OCI-M2 (cell line): Measurements from ENCODE around the gene LRRN4CL.

Source experiments
- DNase-seq: peaks from one replicate; lab custom pipeline; 2025; ENCODE audit not compliant: unreplicated experiment; lab: John Stamatoyannopoulos, UW

Gene LRRN4CL

DNA sequence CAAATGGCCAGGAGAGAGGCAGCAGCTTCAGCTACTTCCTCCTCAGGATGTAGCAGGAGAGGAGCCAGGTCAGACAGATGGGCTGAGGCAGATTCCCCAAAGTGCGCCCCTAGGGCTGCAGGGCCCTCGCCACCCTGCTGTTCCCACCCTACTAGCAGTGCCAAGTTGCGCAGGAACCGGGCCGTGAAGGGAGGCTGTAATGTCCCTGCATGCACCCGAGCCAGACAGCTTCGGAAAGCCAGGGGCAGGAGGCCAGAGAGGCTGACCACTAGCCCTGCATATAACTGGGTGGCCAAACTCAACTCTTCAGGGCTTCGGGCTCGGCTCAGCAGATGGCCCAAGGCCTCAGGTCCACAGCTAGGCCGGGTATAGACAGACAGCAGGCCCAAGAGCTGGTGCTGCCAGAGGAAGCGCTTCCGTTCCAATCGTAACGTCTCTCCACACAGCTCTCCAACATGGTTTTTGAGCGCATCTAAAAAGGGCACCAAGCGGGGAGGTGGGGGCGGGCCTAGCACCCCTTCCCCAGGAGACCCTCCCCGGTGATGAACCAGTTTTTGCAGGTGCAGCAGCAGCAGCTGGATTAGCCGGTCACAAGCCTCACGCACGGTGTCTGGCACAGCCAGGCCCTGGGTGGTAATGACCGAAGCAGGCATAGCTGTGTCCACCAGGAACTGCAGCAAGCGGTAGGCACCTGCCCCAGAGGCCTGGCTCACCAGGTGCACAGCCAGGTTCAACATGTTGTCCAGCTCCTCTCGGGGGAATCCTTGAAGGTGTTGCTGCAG is 41.0 kb downstream of the LRRN4CL start:
- no peak for DNase-seq

DNA sequence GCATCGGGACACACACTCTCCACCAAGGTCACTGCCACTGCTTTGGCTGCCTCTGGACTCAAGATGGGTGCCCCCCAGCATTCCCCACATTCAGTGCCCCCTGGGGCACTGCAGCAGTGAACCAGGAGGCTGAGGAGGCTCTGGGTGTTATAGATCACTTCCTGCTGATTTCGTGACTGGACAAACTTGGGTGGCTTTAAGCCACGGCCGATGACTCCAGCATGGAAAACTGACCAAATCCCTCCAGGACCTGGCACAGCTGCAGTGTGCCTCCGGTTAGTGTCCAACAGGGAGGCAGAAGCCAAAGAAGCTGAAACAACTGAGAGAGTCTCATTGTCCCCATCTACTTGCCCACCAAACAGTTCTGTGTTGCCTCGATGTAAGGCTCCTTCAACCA is 41.7 kb downstream of the LRRN4CL start:
- DNase-seq, result no peak

DNA sequence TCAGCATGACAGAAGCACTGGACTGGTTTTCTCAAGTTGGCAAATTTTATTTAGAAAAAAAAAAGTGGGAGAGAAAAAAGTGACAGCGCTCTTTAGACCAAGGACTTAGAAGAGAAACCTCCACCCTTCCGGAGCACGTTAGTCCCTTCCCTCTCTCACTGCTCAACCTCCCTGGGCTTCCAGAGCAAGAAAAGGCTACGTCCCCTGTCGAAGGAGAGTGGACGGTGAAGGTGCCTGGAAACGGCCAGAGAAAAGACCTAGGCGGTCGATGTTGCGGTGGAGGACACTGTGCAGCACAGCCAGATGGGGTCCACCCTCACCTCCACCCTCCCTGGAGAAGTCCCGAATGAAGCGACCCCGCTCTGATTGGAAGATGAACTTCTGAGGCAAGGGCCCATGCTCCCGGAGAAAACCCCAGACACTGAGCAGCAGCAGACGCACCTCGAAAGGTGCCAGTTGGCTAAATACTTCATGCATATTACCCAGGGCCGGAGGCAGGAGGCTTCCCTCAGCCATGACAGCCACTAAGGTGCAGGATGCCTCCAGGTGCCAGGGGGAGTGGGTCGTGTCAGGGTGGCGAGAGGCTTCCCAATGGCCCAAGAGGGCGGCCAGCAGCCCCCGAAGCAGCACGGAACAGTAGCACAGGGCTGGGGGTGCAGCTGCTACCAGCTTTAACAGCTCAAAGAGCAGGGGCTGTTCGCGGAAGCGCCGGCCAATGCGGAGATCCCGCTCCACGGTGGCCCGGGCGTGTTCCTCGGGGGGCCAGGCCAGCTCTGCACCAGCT is 42.3 kb downstream of the LRRN4CL start:
- DNase-seq, result no peak

DNA sequence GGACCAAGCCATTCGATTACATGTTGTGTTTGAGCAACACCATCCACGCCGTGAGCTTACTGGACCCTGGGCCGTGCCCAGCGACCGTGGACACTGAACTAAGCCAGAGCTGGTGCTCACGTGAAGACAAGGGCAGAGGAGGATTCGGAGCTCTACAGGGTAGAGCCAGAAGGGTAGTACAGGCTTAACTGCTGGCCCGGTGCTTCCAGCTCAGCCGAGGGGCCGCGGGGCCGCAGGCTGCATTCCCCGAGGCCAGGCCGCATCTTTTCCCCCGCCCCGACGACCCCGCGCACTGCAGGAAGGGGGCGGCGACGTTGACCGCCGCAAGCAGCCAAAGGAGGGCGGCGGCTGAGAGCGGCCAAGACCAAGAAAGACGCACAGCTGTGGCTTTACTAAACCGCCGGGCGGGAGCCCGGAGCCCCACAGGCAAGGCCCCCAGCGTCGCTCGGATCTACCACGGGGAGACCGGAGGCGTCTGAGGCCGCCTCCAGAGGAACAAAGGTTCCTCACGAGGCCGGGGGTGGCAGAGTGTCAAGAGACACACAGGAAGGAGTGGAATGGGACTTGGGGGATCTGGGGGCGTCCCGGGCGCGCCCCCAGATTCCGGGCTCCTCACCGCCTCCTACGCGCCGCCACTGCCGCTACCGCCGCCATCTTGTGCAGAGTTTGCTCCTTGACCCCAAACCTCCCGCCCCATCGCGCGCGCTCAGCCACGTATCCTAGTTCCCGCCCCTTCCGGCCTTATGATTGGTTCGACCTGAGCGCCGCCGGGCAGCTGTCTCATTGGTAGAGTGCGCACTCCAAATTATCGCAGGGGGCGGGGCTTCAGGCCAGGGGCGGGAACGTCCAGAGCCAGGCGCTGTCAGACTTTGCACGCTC is 43.1 kb downstream of the LRRN4CL start, which contains the start of gene GANAB:
GANAB (minus strand) TSS at position 668 of the 879 bp plus-strand sequence; CDS start at position 654, 14 bp downstream.
- peak; percentile 84 for DNase-seq

GRCh38 chr11:62645671-62645945 is 43.7 kb downstream of the LRRN4CL start:
- no peak for DNase-seq

DNA sequence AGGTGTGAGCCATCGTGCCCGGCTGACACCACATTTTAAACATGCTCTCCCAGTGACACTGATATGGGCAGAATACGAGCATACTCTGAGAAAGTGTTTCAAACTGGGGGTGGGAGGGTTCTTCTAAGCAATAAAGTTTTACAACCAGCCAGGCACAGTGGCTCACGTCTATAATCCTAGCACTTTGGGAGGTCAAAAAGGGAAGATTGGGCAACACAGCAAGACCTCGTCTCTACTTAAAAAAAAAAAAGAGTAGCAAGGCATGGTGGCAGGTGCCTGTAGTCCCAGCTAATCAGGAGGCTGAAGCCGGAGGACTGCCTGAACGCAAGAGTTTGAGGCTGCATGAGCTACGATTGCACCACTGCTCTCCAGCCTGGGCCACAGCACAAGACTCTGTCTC is 45.1 kb downstream of the LRRN4CL start:
- no peak for DNase-seq
